Posterior cingulate gyrus (tissue), 11 donors: Measurements from ENCODE around the gene KCNQ2.

Source experiments
- DNase-seq, 10 donors: peaks; one replicate each; pipeline versions ENCODE4 v3.0.0 to v3.0.0-alpha.2; 2020 to 2021; ENCODE audit warnings: mixed read lengths in 3 of 10
- intact Hi-C: fragments of 100-400 bp; cut with DNase I; formaldehyde crosslinking; loops from one replicate; pipeline ENCODE4 v1.15.1; 2023

Gene KCNQ2

DNA sequence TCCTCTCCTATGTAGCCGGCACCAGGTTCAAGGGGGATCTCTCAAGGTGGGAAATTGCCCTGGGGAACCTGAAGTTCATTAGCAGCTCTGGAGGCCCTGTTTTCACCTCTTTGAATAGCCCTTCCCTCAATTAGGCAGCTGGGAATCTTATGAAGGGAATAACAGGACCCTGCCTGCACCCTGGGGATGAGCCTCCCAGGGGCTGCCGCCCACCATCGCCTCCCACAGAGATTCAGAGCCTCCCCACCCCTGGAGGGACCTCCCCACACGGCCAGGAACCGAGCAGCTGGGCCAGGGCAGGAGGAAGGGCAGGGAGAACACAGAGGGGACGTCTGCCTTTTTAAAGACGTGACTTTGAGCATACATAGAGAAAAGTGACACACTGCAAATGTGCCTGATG lies 31.1 kb upstream of the KCNQ2 start:
- peak in 3 of 10 donors; percentile 4 to 23 (median 11) for DNase-seq
- intact Hi-C loops, result no loop called here

GRCh38 chr20:63502671-63503172 lies 30.3 kb upstream of the KCNQ2 start:
- intact Hi-C loops, result no loop called here
- DNase-seq, result peak in 3 of 10 donors; percentile 83 to 89 (median 86)

GRCh38 chr20:63501818-63502670 lies 29.6 kb upstream of the KCNQ2 start:
- intact Hi-C loops, result no loop called here
- DNase-seq, result peak in 9 of 10 donors; percentile 46 to 97 (median 87)

- DNase-seq, result peak in 3 of 10 donors; percentile 59 to 68 (median 61)
Measured at GRCh38 chr20:63500902-63501817, 28.7 kb upstream of the KCNQ2 start.

GRCh38 chr20:63500151-63500901 lies 27.9 kb upstream of the KCNQ2 start:
- intact Hi-C loops, result no loop called here

More at GRCh38 chr20:63500902-63501817, 28.7 kb upstream of the KCNQ2 start:
- intact Hi-C loops, result no loop called here

DNA sequence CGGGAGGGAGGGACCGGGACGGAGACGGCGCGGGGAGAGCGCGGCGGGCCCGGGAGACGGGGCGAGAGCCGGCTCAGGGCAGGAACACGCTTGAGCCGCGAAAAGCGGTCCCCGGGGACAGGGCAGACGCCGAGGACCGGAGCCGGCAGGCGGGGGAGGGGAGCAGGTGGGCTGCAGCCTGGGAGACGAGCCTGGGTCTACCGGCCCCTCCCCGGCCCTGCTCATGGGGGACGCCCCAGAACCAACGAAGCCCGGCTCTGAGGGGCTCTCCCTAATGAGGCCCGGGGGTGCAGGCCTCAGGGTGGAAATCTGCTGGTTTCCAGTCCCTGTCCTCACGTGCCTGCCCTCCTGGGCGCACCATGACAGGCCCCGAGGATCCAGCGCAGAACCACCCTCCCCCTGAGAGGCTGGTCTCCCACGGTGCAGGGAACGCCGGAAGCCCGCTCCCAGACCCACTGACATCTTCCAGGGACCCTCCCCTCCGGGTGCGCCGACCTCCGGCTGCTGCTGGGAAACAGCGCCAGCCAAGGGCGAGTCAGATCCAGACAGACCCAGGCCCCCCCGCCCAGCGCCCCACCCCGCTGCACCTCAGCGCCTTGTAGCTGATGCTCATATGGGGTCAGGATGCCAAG lies 27.0 kb upstream of the KCNQ2 start:
- DNase-seq, result peak in 3 of 10 donors; percentile 70 to 80 (median 73)
- intact Hi-C loops, result no loop called here

More at GRCh38 chr20:63500151-63500901, 27.9 kb upstream of the KCNQ2 start:
- DNase-seq, result peak in 3 of 10 donors; percentile 69 to 75 (median 71)

DNA sequence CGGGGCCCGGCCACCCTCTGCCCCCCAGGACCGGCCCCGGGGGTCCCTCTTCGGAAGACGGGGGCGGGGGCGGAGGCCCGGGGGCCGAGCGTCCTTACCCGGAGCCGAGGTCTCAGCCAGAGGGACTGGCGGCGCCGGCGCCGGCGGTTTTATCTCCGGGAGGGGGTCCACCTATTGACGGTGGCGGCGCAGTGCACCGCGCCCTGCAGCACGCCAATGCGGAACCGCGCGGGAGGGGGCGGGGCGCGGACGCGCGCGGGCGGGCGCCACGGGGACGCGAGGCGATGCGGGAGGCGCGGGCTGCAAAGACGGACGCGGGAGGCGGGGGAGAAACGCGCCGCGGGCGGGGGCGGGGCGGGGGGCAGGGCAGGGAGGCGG lies 26.5 kb upstream of the KCNQ2 start, which contains the start of gene EEF1A2:
EEF1A2 (minus strand) TSS at position 124 of the 378 bp plus-strand sequence. CDS start 1,320 bp downstream, outside the sequence.
- intact Hi-C loops, result no loop called here
- DNase-seq, result peak in 9 of 10 donors; percentile 47 to 96 (median 72)

- DNase-seq, result peak in 3 of 10 donors; percentile 87 to 92 (median 89)
Measured at GRCh38 chr20:63497946-63498935, 25.8 kb upstream of the KCNQ2 start.

GRCh38 chr20:63497138-63497945 lies 24.9 kb upstream of the KCNQ2 start:
- peak in 3 of 10 donors; percentile 47 to 69 (median 57) for DNase-seq
- intact Hi-C loops, result no loop called here

More at GRCh38 chr20:63497946-63498935, 25.8 kb upstream of the KCNQ2 start:
- intact Hi-C loops, result no loop called here

- intact Hi-C loops, result loop anchor here (1.0 kb wide), 2 partner anchors 24 to 478 kb away; partner anchors contain the start of gene PPDPF
- peak in 3 of 10 donors; percentile 57 to 81 (median 76) for DNase-seq
Measured at GRCh38 chr20:63496596-63497120, 24.2 kb upstream of the KCNQ2 start.

- intact Hi-C loops, result loop anchor here (1.0 kb wide), 2 partner anchors 24 to 478 kb away; partner anchors contain the start of gene PPDPF
- DNase-seq, result peak in 8 of 10 donors; percentile 61 to 93 (median 74)
Measured at GRCh38 chr20:63495741-63496595, 23.5 kb upstream of the KCNQ2 start.

GRCh38 chr20:63495167-63495720 lies 22.8 kb upstream of the KCNQ2 start:
- intact Hi-C loops, result no loop called here
- peak in 2 of 10 donors; percentile 56 to 79 for DNase-seq

DNA sequence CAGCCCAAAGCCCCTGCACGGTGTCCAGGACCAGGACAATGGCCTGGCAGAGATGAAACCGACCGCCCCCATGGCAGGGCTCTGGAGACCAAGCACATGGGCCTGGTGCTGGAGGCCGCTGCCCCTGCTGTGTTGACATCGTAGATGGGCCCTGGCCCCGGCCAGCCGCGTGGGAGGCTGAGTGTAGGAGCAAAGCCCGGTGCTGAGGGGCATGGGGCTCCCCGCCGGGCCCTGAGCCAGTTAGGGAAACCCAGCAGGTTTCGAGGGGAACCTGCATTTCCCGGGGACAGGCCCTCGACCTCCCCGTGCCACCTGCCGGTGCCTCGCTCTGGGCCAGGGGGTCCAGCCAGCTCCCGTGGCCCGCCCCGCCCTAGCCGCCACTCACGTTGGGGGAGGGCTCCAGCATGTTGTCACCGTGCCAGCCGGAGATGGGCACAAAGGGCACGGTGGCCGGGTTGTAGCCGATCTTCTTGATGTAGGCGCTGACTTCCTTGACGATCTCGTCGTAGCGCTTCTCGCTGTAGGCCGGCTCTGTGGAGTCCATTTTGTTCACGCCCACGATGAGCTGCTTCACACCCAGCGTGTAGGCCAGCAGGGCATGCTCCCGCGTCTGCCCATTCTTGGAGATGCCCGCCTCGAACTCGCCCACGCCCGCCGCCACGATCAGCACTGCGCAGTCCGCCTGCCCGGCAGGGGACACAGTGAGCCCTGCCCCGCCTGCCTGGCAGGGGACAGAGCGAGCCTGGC lies 22.1 kb upstream of the KCNQ2 start:
- peak in 3 of 10 donors; percentile 85 to 89 (median 88) for DNase-seq
- intact Hi-C loops, result no loop called here

DNA sequence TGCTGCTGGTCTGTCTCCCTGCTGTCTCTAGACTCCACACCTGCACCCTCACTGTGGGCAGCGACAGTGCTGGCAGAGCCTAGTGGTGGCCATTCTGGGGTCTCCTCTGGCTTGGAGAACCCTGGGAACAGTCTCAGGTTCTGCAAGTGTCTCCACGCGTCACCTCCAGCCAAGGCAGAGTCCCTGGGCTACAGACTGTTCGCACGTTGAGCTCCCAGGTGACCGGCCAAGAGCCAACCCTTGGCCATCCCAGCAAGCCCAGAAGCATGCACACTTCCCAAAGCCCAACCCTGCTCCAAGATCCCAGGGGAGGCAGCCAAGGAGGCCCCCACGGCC lies 21.6 kb upstream of the KCNQ2 start:
- peak in 2 of 10 donors; percentile 39 to 47 for DNase-seq
- intact Hi-C loops, result no loop called here

DNA sequence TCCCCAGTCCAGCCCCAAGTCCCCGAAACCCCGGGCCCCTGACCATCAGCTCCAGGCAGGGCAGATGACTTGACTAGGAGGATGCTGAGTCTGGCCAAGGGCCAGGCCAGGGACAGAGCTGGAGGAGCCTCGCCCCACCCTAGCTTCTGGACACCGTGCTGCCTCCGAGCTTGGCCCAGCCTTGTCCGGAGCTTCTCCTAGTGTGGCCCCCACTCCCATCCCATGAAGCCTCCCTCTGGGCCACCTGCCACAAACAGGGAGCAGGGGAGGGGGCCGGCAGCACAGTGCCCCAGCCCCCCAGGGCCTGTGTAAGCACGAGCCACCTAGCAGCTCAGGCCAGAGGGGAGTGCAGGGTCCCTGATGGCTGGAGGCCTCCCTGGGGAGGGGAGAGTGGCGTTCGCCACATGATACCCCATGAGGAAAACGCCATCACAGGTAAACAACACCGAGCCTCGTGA lies 21.1 kb upstream of the KCNQ2 start:
- peak in 3 of 10 donors; percentile 53 to 72 (median 63) for DNase-seq
- intact Hi-C loops, result no loop called here
